Lower leg skin (tissue), 3 donors: ENCODE measurements around the gene PSMD2.

Source experiments
- CTCF ChIP-seq, 3 donors: fragments of 450-650 bp; IDR thresholded peaks; one replicate each; pipeline ENCODE4 v1.5.1; 2016; ENCODE audit warnings: antibody characterized with exemption in 3 of 3, mild to moderate bottlenecking in 3 of 3, moderate library complexity in 2 of 3
- POLR2A ChIP-seq, 2 donors: fragments of 450-650 bp; IDR thresholded peaks; one replicate each; pipeline ENCODE4 v1.6.1; 2016 to 2017; ENCODE audit warnings: antibody characterized with exemption in 2 of 2, mild to moderate bottlenecking in 1 of 2, moderate library complexity in 1 of 2

- TF ChIP-seq CTCF (IDR thresholded peaks at IDR 0.05) (no peak), POLR2A (IDR thresholded peaks at IDR 0.05) (no peak)
Measured at GRCh38 chr3:184333190-184333589, 34.1 kb downstream of the PSMD2 start.
